ENCODE measurements around the gene MCF2L. TPM values are rescaled to one million over a fixed set of nuclear protein-coding genes. Genes with fewer than 3 reads are reported as not detected.

The MCF2L gene
- total RNA-seq, 1 experiment from 2014 or later, result 5.9 TPM

GRCh38 chr13:113041896-113042295, 72.9 kb downstream of the MCF2L start:
- ATAC-seq, result no peak
- POLR2A ChIA-PET (ENCODE audit: unreplicated experiment), result no interaction called here

GRCh38 chr13:113042456-113042855, 73.4 kb downstream of the MCF2L start:
- CTCF ChIA-PET, result no interaction called here
- intact Hi-C loops (cut with micrococcal nuclease), result no loop called here

More at GRCh38 chr13:113041896-113042295, 72.9 kb downstream of the MCF2L start:
- no peaks in the 10 kb centered on the region for H3K4me1 ChIP-seq (ENCODE audit: insufficient read depth, low read length)
- H3K9me2 ChIP-seq (replicated peaks; ENCODE audit: low read length), result no peaks in the 10 kb centered on the region
- intact Hi-C loops (cut with micrococcal nuclease), result no loop called here
- TF ChIP-seq EZH2 (IDR thresholded peaks at IDR 0.05; ENCODE audit: low read length, unreplicated experiment), result no peak
- TF ChIP-seq CTCF (conservative IDR thresholded peaks at IDR 0.05; ENCODE audit: low read depth, low read length), result no peak
- TF ChIP-seq EZH2phosphoT487 (IDR thresholded peaks at IDR 0.05; ENCODE audit: borderline replicate concordance, low read length), result no peak
- H3K4me3 ChIP-seq (ENCODE audit: low read length), result no peak overlapping the region
- H2AFZ ChIP-seq (ENCODE audit: low read length), result no peak overlapping the region
- no peaks in the 10 kb centered on the region for H3F3A ChIP-seq (ENCODE audit: low read length, unreplicated experiment)
- H3K9ac ChIP-seq (ENCODE audit: low read length), result no peak overlapping the region
- CTCF ChIA-PET, result no interaction called here
- H3K4me2 ChIP-seq (ENCODE audit: low read length), result no peak overlapping the region
- H3K27ac ChIP-seq (ENCODE audit: low read length), result no peak overlapping the region
- no peak for DNase-seq
- H3K79me2 ChIP-seq (ENCODE audit: low read length), result no peaks in the 10 kb centered on the region
- no peaks in the 10 kb centered on the region for H4K20me1 ChIP-seq (ENCODE audit: low read length)
- no peaks in the 10 kb centered on the region for H3K9me3 ChIP-seq (ENCODE audit: low read length)
- H3K36me3 ChIP-seq (ENCODE audit: low read depth, low read length), result no peaks in the 10 kb centered on the region
- no TSS peak for BruUV-seq (replicated peaks)
- H3K27me3 ChIP-seq (ENCODE audit: low read length), result no peaks in the 10 kb centered on the region

More at GRCh38 chr13:113042456-113042855, 73.4 kb downstream of the MCF2L start:
- Histone ChIP-seq H3K79me2 (ENCODE audit: low read length) (no peaks in the 10 kb centered on the region), H4K20me1 (ENCODE audit: low read length) (no peaks in the 10 kb centered on the region), H3K9ac (ENCODE audit: low read length) (no peak overlapping the region), H3F3A (ENCODE audit: low read length, unreplicated experiment) (no peaks in the 10 kb centered on the region), H3K9me2 (replicated peaks; ENCODE audit: low read length) (no peaks in the 10 kb centered on the region), H3K4me3 (ENCODE audit: low read length) (no peak overlapping the region), H2AFZ (ENCODE audit: low read length) (no peak overlapping the region), H3K4me2 (ENCODE audit: low read length) (no peak overlapping the region), H3K27ac (ENCODE audit: low read length) (no peak overlapping the region), H3K4me1 (ENCODE audit: insufficient read depth, low read length) (no peaks in the 10 kb centered on the region), H3K9me3 (ENCODE audit: low read length) (no peaks in the 10 kb centered on the region), H3K27me3 (ENCODE audit: low read length) (no peaks in the 10 kb centered on the region), H3K36me3 (ENCODE audit: low read depth, low read length) (no peaks in the 10 kb centered on the region)
- DNase-seq (no peak), ATAC-seq (no peak)
- POLR2A ChIA-PET (ENCODE audit: unreplicated experiment), result no interaction called here
- no TSS peak for BruUV-seq (replicated peaks)
- TF ChIP-seq EZH2phosphoT487 (IDR thresholded peaks at IDR 0.05; ENCODE audit: borderline replicate concordance, low read length), result no peak
- TF ChIP-seq CTCF (conservative IDR thresholded peaks at IDR 0.05; ENCODE audit: low read depth, low read length), result no peak
- TF ChIP-seq EZH2 (IDR thresholded peaks at IDR 0.05; ENCODE audit: low read length, unreplicated experiment), result no peak
